ENCODE data around the gene C10orf95.

Gene C10orf95

DNA sequence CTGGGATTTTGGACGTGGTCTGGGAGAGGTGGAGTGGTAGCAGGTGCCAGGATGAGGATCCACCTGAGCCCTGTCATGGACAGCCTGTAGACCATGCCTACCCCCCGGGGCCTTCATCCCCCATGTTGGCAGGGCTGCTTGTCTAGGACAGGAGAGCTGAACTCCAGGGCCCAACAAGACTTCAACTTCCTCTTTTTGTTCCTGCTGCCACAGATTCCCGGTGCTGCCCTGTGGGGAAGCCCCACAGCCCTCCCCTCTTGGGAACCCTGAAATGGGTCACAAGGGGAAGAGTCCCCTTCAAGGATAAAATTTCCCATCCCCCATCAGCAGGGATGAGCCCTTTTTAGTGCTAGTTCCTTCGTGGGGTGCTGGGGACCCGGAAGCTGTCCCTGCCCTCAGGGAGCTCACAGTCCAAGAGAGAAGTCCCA lies 17.7 kb downstream of the C10orf95 start:
- no peak for DNase-seq

DNA sequence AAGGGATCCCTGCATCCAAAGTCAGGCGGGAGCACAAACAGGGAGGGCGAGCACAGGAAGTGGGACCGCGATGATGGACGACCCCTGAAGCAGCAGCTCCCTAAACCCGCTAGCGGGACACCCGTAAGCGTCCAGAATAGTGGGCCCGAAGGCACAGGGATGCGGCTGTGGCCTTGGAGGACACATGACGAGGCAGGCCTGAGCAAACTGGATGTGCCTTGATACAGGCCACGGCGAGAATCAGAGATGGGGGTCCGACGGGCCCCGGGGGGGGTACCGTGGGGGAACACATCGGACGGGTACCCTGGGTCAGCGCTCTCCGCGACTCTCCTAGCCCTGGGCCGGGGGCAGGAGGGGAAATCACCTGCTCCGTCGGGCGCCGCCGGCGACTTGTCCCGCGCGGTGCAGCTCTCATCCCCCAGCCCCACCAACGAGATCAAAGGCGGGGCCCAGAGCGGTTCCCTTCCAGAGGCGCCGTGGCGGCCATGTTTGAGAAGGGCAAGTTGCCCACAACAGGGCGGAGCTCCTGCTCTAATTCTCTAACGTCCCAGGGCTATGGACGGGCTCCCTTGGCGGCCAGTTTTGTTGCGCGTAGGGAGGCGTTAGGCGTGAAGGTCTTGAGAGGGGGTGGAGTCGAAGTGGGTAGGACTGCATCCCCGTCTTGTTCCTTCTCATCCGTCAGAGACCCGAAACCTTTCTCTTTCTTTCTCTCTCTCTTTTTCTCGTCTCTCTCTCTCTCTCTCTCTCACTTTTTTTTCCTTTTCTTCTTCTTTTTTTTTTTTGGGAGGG lies 19.0 kb downstream of the C10orf95 start, which contains the start of gene CUEDC2:
Gene CUEDC2, minus strand, starts transcription at position 413 of the 789 bp plus-strand sequence. CDS start 7,386 bp downstream, outside the sequence.
- DNase-seq = peak; percentile 88 to 92

DNA sequence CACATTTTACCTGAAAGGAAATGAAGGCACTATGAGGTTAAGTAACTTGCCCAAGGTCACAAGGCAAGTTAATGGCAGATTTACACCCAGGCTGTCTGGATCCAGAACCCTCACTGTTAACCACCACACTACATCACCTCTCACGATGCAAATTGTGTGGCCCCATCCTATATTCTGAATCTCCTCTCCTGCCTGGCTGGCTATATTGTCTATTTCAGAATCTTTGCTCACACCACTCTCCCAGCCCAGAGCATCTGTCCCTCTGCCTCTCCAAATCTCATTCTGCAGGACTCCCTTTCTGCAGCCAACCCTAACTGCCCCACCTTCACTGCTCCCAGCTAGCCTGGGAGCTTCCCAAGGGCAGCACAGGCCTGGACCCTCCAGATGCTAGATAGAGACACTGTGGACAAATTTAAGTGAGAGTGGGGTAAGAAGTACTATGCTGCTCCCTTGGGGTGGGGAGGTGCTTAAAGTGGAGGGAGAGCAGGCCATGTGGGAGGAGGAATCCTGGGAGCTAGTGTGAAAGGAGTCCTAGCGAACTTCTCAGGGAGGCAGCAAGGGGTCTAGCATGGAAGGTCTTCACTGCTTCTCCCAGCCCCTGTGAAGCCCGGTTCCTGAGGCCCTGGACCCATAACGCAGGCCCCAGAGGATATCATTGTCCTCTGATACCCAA lies 19.8 kb downstream of the C10orf95 start:
- DNase-seq = no peak

DNA sequence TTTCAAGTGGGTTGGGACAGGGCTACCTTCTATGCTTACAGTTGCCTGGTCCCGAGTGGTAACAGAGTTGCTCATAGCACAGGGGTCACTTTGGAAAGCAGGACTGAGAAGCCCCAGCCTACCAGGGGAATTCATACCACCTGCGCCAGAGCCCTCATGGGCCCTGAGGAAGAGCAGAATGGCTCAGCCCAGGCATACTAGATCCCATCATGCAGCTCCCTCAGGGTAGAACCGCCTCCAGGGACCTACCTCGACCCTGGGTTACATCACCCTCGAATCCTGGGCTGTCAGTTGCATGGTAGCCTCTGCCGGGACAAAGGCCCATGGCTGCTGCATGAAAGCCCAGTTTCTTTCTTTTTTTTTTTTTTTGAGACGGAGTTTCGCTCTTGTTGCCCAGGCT lies 21.9 kb downstream of the C10orf95 start:
- no peak for DNase-seq

DNA sequence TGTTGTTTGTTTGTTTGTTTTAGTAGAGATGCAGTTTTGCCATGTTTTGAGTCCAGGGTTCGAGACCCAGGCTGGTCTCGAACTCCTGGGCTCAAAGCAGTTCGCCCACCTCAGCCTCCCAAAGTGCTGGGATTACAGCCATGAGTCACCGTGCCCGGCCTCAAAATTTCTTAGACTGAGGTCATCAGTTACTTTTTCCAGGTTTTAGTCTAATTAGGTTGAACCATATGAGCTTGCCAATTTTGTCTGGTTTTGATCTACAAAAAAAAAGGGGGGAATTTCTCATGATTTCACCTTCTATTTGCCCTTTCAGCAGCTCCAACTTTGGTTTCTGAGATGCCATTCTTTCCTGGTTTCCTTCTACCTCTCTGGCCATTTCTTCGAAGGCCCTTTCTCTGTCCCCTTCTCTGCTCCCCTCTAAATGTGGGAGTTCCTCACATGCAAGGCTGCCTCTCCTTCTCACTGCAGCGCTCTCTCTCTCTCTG lies 24.5 kb downstream of the C10orf95 start:
- DNase-seq = no peak

DNA sequence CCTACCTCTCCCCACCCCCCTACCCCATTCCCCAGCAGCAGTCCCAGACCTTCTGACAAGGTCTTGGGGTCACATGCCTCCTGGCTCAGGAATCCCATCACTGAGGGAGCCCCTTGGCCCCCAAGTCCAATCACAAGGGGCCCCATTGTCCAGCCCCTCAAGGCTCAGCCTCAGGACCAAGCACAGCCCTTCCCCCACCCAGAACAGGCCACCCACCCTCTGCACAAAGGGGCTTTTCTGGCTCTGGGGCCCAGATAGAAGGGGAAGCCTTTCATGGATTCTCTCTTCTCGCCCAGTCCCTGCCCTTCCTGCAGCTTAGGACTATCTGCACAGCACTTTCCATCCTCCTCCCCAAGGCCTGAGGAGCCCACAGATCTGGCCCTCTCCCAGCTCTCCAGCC lies 25.9 kb downstream of the C10orf95 start:
- DNase-seq = no peak

DNA sequence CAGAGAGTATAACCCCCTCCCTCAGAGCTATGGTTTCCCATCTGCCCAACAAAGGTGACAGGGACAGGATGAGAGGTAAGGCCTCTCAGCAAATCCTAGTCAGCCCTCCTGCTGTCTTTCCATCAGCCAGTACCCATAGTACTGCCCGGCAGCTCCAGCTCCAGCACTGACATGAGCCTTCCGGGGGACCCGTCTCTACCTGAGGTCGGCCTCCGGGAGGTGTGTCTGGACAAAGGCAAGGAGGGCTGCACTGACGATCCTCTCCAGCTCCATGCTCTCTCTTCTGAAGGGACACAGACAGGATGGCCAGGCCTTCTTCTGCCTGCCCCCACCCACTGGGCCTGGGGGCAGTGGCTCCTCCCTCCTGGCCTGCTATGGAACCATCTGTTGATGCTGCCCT lies 26.4 kb downstream of the C10orf95 start:
- no peak for DNase-seq

DNA sequence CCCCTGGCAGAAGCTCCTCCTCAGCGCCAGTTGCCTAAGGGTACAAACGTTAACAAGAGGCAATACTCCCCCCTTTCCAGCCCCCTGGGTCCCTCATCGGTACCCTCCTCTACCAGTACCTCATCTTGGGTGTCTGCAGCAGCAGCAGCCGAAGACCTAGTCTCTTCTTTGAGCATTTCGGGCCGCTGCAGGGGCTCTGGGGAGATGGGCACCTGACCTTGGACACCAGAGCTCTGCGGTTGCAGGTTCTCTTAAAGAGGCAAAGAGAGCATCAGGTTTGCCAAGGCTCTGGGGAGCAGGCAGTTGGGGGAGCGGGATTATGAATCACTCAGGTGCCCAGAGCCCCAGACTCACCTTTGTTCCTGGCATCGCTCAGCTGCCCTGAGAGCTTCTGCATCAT lies 27.2 kb downstream of the C10orf95 start:
- DNase-seq = no peak

DNA sequence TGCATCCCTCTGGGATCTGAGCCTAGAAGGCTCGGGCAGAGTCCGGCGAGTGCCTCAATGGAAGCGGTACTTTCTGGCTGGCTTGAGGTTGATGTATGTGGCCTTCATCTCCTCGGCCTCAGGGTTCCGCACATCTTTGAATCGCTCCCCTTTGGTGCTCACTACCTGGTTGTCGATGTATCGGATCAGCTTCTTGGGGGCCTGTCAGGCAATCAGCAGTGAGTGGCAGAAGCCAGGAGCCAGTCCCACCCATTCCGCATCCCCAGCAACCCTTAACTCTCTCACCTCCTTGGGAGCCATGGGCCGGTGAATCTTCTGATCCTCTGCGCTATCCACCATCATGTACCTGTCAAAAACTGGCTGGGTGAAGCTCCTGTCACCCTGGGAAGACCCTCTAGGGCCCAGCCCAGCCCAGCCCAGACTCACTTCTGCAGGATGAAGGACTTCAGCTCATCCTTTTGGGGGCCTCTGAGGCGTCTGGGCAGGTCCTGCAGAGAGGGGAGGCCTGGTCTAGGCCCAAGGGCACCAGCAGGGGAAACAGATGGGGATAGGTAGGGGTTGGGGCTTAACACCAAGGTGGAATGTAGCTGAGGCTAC lies 27.9 kb downstream of the C10orf95 start:
- DNase-seq = no peak

DNA sequence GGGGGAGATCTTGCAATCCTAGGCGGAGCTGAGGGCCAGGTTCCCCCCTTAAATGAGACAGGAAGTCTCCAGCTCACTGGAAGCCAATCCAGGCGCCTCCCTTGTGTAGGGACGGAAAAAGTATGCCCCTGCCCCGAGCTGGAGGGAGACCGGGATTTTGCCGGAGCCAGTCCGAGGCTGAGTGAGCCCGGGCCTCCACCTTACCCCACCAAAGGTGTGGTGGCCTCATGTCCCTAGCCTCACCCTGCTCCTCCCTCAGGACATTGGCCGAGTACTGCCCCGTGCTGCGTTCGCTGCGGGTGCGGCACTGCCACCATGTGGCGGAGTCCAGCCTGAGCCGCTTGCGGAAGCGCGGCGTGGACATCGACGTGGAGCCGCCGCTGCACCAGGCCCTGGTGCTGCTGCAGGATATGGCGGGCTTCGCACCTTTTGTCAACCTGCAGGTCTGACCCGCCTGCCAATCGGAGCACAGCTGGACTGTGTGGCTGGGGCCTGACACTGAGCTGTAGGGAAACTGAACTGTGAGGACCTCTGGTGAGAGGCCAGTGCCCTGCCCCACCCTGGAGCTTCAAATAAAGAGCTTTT lies 28.7 kb downstream of the C10orf95 start:
- peak; percentile 36 to 69 for DNase-seq

DNA sequence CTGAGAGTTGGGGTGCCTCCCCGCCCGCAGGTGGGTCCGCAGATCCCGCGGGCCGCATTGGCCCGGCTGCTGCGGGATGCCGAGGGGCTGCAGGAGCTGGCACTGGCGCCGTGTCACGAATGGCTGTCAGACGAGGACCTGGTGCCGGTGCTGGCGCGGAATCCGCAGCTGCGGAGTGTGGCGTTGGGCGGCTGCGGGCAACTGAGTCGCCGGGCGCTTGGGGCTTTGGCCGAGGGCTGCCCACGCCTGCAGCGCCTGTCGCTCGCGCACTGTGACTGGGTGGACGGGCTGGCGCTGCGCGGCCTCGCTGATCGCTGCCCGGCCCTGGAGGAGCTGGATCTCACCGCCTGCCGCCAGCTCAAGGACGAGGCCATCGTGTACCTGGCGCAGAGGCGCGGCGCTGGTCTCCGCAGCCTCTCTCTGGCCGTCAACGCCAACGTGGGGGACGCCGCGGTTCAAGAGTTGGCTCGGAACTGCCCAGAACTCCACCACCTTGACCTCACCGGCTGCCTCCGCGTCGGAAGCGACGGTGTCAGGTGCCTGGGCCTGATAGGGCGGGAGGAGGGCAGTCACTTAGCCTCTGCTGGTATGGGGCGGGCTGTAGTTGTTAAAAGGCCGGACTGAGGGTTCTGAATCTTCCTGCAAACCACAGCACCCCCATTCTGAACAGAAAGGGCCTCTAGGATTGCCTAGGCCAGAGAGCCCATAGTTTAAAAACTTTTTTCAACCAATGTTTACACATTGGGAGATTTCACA lies 29.4 kb downstream of the C10orf95 start:
- no peak for DNase-seq

DNA sequence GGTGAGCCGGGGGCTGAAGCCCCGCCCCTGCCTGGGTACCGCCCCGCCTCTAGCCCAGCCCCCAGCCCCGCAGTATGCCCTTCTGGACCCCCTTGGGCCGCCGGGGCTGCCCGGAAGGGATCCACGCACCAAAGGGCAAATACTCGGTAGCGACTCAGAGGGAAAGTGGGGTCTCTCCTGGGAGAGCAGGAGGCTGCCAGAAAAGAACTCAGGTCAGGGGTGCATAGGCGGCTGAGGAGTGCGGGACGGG lies 29.9 kb downstream of the C10orf95 start:
- no peak for DNase-seq

DNA sequence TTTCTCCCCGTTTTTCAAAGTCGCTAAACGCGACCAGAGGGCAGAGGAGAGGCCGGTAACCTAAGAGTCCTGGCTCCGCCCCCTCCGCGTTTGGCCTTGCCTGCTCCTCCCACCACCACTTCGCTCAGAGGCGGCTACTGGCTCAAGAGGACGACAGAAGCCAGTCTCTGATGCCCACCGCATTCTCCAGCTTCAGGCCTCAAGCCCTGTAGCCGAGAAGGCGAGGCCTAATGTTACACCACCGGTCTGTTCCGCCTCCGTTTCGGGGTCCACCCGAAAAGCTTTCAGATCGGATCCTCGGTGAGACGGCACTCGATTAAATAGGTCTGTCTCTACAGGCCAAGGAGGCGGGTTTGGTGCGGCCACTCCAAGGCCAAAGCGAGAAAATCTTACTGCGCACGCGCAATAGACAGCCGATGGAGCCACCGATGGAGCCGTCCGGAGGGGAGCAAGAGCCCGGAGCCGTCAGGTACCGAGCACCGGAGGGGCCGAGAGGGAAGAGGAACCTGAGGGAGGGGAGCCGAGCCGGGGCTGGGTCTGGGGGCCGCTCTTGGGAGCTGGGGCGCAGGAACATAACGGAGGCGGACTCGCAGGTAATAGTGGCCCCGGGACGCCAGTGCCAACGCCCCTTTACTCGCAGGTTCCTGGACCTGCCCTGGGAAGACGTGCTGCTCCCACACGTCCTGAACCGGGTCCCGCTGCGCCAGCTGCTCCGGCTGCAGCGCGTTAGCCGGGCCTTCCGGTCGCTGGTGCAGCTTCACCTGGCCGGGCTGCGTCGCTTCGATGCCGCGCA lies 30.4 kb downstream of the C10orf95 start, which contains the start of gene FBXL15:
Gene FBXL15, plus strand, starts transcription at position 123 of the 793 bp plus-strand sequence. Its CDS starts 294 bp downstream, at position 417.
- peak; percentile 90 to 93 for DNase-seq

DNA sequence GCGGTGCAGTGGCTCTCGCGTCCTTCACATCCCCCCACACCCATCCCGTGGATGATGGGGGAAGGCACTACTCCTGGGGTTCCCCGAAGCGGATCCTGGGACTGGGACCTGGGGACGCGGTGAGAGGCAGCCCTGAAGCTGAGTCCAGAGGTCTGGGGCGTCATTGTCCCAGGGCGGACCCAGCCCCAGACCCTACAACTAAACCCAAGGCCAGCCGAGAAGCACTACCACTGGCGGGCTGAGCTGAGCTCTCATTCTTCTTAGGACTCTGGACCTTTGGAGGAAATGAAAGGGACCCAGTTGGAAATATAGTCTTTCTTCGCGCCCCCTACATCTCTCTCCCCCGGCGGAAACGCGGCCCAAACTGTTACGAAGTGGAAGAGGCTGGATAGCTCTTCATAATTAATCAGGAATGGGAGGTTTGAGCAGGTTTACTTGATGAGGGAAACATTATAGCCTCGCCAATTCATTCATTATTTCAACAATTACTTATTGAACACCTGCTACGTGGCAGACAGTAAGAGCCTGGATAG lies 31.1 kb downstream of the C10orf95 start:
- DNase-seq = no peak

DNA sequence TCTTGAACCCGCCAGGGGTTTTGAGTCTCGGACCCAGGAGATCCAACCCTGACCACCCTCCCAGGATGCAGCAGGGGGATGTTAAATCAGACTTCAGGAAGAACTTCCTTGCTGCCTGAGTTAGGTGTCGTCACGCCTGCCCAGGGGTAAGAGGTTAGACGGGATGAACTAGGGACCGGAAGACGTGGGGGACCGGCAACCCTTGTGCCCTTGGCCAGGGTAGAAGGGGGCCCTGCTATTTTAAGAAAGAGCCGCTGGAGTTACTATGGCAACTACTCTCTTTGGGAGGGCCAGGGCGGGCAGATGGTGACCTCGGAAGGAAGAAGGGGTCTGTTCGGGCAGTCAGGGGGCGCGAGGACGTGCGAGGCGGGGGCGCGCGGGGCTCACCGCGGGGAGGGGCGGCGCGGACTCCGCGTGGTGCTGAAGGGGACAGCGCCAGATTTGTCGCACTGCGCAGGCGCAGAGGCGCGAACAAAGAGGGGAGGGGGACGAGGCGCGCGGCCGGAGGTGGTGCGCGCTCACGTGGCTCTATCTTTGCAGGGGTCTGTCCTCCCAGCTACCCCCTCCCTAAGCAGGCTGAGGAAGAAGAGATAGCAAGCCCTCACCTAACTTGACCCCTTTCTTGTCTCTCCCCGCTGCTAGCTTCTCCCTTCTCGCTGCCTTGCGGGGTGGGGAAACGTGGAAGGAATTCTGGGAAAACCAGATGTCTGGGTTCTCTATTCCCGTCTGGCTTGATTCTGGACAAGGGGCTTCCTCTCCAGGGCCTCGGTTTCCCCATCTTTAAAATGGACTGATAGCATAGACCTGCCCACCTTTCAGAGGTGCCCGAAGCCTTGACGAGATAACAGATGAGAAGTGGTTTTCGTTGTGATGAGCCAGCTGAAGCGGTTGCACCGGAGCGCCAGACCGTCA lies 31.8 kb downstream of the C10orf95 start:
- peak; percentile 46 to 79 for DNase-seq

DNA sequence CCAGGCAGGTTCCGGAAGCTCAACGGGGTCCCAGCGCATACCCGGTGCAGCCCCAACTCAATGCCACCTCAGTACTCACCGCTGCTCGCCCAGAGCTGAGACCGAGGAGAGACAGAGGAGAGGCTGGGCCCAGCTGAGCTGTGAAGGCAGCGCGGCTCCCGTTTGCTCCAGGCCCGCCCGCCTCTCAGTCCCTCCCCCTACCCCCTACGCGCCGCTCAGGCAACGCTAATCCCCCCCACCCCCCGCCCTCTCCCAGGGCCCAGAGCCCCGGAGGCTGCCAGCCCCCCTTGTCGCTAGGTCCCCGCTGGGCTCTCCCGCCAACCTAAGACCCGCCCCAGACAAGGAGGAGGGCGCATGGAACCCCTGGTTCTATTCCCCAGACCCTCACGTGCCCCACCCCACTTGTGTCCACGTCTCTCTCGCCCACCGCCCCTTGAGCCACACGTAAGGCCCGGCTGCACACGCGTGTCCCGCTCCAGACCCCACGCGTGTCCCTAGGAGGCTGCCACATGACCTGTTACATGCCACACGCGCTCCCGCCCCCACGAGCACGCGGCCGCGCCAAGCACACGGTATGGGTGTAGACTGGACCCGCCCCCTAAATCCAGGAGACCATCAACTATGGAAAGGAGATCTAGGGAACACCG lies 32.6 kb downstream of the C10orf95 start, which contains the start of gene PSD:
Gene PSD, minus strand, starts transcription at position 164 of the 647 bp plus-strand sequence. CDS start 1,747 bp downstream, outside the sequence.
- DNase-seq = peak; percentile 26 to 61

DNA sequence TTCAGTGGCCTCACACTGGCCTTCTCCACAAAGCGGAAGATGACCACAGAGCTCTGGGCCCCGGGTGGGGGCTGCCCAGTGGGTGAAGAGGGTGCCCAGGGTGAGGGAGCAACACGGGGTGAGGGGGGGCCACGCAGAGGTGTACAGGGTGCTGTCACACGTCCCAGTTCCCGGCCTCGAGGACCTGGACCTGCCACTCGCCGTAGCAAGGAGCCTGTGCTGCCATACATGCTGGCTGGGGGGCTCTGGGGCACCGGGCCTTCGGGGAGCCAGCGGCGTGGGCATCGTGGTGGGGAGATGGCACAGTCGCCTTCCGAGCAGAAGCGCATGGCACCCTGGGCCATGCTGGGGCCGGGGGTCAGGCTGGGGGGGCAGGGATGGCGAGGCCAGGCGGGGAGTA lies 34.6 kb downstream of the C10orf95 start:
- DNase-seq = no peak

DNA sequence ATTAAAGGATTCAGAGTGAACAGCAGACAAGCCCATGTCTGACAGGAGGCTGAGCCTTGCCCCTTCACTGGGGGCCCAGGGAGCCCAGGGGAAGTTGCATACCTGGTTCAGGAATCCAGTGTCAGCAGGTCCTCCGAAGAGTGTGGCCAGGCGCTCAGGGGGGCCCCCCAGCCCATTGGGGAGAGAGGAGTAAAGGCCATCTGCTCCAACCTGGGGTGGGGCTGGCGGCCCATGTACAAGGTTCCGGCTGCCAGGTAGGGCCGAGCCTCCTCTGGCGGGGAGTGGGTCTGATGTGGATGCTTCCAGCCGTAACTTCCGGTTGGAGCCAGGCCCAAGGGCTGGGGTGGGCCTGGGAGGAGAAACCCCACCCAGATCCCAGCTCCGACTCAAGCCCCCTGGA lies 35.1 kb downstream of the C10orf95 start:
- no peak for DNase-seq

DNA sequence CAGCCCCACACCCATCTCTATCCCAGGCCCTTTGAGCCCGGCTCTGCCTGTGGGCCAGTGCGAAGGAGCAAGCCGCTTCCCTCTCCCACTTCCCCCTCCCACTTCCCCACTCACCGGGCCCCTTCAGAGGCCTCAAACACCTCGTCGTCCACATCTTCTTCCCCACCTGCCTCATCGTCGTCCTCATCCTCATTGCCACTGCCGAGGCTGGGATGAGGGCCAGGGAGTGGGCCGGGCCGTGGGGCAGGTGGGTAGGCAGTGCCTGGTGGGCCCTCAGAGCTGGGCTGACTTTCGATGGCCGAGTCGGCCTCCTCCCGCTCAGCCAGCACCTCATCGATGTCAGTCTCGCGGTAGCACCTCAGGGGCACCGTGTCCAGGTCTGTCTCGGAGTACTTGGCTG lies 36.6 kb downstream of the C10orf95 start:
- DNase-seq = no peak

All from NCI-H1930 (cell line).